IPS-18a (cell line): ENCODE data around the gene NANOG.
"Not testable (repeated sequence)": the region's sequence is repeated elsewhere in the genome, so short reads cannot be mapped to it uniquely, and the experiment has no call there.

ENCODE experiments used
- H3K27ac ChIP-seq: one replicate; pipeline ENCODE4 v1.5.1; 2013; ENCODE audit warnings: low read length
- H3K27me3 ChIP-seq: one replicate; pipeline ENCODE4 v1.6.1; 2013; ENCODE audit warnings: mild to moderate bottlenecking, low read length; ENCODE audit not compliant: control insufficient read depth, insufficient read depth
- H3K36me3 ChIP-seq: one replicate; pipeline ENCODE4 v1.6.1; 2013; ENCODE audit warnings: low read depth, low read length; ENCODE audit not compliant: control insufficient read depth
- H3K4me1 ChIP-seq: one replicate; pipeline ENCODE4 v1.6.1; 2013; ENCODE audit warnings: low read depth, low read length; ENCODE audit not compliant: control insufficient read depth
- H3K4me3 ChIP-seq: one replicate; pipeline ENCODE4 v1.5.1; 2013; ENCODE audit warnings: low read length
- H3K9ac ChIP-seq: one replicate; pipeline ENCODE4 v1.6.1; 2013; ENCODE audit warnings: mild to moderate bottlenecking, low read length, moderate library complexity
- H3K9me3 ChIP-seq: one replicate; pipeline ENCODE4 v1.6.1; 2013; ENCODE audit warnings: low read depth, low read length; ENCODE audit not compliant: control insufficient read depth

Gene NANOG

DNA sequence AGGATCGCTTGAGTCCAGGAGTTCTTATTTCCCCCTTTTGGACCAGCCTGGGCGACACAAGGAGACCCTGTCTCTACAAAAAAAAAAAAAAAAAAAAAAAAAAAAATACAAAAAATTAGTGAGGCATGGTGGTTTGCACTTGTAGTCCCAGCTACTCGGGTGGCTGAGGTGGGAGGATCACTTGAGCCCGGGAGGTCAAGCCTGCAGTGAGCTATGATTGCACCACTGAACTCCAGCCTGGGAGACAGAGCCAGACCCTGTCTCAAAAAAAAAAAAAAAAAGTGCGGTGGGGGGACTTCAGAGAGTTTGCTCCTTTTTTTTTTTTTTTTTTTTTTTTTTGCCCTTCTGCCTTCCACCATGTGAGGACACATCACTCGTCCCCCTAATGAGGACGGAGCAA, 50.6 kb downstream of the NANOG start:
- H3K4me3 ChIP-seq, H3K27ac ChIP-seq, H3K9me3 ChIP-seq, H3K27me3 ChIP-seq, H3K36me3 ChIP-seq, H3K4me1 ChIP-seq, H3K9ac ChIP-seq: not testable (repeated sequence)

DNA sequence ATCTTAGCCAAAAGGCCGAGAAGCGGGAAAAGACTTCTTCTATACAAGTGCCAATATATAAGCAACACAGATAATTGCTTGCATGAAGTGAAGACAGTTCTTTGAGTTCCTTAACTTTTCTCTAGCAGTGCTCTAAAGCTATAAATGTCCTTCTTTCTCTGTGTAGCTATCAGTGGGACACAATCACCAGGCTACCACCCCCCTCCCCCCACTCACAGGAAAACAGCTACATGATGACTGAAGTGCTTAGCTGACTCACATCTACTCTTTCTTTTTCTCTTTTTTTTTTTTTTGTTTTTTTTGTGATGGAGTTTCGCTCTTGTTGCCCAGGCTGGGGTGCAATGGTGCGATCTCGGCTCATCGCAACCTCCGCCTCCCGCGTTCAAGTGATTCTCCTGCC, 53.2 kb downstream of the NANOG start:
- not testable (repeated sequence) for H3K9ac ChIP-seq, H3K27ac ChIP-seq, H3K27me3 ChIP-seq, H3K4me3 ChIP-seq, H3K36me3 ChIP-seq, H3K9me3 ChIP-seq
- H3K4me1 ChIP-seq = peaks cover 11% of the 10 kb centered on the region

DNA sequence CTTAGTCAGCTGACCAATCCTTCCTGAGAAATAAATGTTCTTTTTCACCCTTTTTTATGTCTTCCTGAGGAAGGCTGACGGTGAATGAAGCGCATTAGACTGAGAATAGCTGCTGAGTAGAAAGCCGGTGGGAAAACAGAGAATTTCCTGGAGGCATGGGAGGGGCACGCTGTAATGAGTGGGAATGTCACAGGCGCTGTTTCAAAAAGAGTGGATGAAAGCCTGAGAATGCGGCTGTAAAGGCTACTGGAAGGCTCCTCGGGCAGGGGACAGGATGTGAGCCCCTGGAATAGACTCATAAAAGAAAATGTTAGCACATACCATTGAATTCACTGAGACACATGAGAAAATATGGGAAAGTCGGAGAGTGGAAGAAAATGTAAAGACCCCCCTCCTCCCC, 53.9 kb downstream of the NANOG start:
- H3K4me1 ChIP-seq = peaks cover 18% of the 10 kb centered on the region
- H3K27ac ChIP-seq, H3K27me3 ChIP-seq, H3K9ac ChIP-seq, H3K4me3 ChIP-seq, H3K36me3 ChIP-seq, H3K9me3 ChIP-seq: not testable (repeated sequence)

DNA sequence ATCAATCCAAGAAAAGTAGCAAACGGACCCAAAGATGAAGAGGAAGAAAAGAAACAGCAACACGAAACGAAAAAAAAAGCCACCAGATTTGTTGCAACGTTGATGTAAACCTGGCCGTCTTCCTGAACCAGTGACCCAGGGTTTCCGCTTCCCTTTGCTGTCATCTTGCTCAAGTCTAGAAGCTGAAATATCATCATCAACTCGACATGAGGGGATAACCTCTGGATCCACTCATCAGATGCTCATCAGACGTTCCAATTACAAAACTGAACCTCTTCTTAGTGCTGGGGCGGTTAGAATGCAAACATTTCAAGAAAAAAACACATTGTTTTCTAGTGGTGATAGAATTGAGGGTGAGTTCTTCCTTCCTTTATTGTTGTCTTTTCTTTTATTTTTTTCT, 54.4 kb downstream of the NANOG start:
- H3K4me1 ChIP-seq = peaks cover 18% of the 10 kb centered on the region
- H3K36me3 ChIP-seq, H3K27ac ChIP-seq, H3K9me3 ChIP-seq, H3K4me3 ChIP-seq, H3K9ac ChIP-seq, H3K27me3 ChIP-seq: not testable (repeated sequence)

DNA sequence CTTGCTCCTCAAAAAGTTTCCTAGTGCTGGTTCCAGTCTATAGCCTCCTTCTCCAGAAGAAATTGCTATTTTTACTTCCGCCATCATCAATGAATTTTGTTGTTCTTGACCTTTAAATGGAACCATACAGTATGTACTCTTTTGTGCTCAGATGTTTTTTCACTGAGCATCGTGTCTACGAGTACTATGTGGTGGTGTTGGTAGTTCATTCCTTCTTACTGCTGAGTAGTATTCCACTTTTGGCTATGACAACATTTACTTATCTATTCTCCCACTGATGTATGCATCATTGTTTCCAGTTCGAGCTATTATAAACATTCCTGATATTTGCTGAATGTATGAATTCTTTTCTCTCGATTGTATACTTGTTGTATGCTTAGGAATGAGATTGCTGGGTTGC, 54.9 kb downstream of the NANOG start:
- Histone ChIP-seq H3K9me3 (no peaks in the 10 kb centered on the region), H3K9ac (no peak overlapping the region), H3K36me3 (no peaks in the 10 kb centered on the region), H3K27ac (no peak overlapping the region), H3K4me1 (peaks cover 18% of the 10 kb centered on the region), H3K27me3 (no peaks in the 10 kb centered on the region), H3K4me3 (no peak overlapping the region)

DNA sequence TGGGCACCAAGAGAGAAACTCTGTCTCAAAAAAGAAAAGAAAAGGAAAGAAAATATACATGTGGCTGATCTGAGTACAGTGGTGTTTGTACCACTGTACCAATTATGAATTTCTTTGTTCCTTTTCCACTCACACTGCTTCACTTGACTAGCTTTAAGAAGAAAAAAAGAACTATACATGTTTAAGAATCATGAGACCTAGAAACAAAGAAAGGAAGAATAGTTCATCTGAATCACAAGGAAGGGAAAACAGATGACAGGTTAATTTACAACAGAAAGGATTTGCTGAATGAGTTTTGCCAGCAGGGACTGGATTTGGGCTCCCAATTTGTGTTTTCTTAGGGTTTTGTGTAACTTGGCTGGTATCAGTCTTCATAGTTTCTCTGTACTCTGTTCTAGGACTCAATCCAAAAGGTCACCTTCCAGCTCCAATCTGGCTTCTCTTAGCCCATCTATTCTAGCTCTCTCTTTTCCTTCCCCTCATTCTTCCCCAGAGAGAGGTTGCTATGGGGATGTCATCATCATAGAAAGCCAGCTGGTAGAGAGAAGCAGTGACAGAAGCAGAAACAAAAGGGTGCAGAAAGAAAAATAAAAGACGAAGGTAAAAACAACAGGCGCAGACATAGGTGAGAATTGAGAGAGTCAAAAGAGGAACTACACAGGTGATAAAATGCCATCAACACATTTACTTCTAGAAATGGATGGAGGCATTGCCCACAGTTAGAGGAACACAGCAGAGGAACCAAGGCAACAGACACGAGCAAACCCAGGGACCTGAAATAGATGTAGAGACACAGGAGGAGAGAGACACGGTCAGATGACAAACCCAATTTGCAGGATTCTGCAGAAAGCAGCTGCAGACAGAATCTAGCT, 58.3 kb downstream of the NANOG start:
- Histone ChIP-seq H3K27ac (peak overlapping the region; percentile 78), H3K4me1 (peaks cover 37% of the 10 kb centered on the region), H3K9ac (peak overlapping the region; percentile 32)
- H3K36me3 ChIP-seq, H3K27me3 ChIP-seq, H3K9me3 ChIP-seq, H3K4me3 ChIP-seq: not testable (repeated sequence)

DNA sequence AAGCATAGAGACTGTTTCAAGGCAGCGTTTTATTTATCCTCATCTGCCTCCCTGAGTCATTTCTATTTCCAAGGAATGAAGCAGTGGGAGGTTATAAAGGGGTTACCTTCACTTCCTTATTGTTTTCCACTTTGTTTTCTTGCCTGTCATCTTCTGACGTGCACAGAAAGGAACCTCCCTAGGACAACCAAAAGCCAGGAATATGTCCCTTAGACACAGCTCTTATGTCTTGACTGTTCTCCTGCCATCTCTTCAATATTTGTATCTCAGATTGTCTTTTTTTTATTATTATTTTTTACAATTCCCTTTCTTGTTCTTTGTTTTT, 58.9 kb downstream of the NANOG start:
- H3K27me3 ChIP-seq, H3K27ac ChIP-seq, H3K4me3 ChIP-seq, H3K9ac ChIP-seq, H3K36me3 ChIP-seq, H3K9me3 ChIP-seq: not testable (repeated sequence)
- peaks cover 41% of the 10 kb centered on the region for H3K4me1 ChIP-seq
